ENCODE measurements around the gene OTOG.

DNA sequence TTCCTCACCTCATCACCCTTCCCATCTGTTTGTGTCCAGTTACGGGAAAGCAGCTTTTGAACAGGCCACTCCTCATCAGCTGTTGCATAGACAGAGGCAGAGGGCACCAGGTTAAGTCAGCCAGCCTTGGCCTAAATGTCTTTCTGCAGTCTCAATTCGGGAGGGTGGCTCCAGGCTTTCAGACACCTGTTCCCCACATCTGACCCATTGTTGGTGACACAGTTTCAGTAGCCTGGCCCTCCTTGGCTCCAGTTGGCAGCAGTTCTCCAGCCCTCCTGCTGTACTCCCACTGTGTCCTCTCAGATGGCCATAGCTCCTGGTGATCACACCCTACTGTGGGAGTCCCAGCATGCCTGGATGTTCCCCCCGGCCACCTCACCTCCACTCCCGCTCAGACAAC, 101.5 kb downstream of the OTOG start:
- TF ChIP-seq, protein P1, sequence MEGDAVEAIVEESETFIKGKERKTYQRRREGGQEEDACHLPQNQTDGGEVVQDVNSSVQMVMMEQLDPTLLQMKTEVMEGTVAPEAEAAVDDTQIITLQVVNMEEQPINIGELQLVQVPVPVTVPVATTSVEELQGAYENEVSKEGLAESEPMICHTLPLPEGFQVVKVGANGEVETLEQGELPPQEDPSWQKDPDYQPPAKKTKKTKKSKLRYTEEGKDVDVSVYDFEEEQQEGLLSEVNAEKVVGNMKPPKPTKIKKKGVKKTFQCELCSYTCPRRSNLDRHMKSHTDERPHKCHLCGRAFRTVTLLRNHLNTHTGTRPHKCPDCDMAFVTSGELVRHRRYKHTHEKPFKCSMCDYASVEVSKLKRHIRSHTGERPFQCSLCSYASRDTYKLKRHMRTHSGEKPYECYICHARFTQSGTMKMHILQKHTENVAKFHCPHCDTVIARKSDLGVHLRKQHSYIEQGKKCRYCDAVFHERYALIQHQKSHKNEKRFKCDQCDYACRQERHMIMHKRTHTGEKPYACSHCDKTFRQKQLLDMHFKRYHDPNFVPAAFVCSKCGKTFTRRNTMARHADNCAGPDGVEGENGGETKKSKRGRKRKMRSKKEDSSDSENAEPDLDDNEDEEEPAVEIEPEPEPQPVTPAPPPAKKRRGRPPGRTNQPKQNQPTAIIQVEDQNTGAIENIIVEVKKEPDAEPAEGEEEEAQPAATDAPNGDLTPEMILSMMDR (IDR thresholded peaks at IDR 0.05) = no peak
- TF ChIP-seq POLR2A (IDR thresholded peaks at IDR 0.05) = no peak

Measured in lower leg skin (tissue), 3 donors.